Prostate gland (tissue), 2 donors: ENCODE measurements around the gene SLCO2B1.

Experiments used
- POLR2A ChIP-seq: fragments of 450-650 bp; IDR thresholded peaks from one replicate; pipeline ENCODE4 v1.6.1; 2016; ENCODE audit warnings: antibody characterized with exemption, mild to moderate bottlenecking
- POLR2AphosphoS5 ChIP-seq: sonication (generic); formaldehyde crosslinking; IDR thresholded peaks from one replicate; pipeline ENCODE4 v1.6.1; 2017; ENCODE audit warnings: antibody characterized with exemption
- TF ChIP-seq, protein P1 (sequence below), 4 experiments: fragments of 200-600 bp in 2 of 4; fragments of 450-650 bp in 2 of 4; sonication (generic) in 2 of 4; IDR thresholded peaks; 1 replicate in 3 of 4; 2 replicates in 1 of 4; pipeline ENCODE4 v1.5.1; 2016 to 2019; ENCODE audit warnings: antibody characterized with exemption in 4 of 4, mild to moderate bottlenecking in 2 of 4, moderate library complexity in 2 of 4

- TF ChIP-seq POLR2A, result no peak
- TF ChIP-seq, protein P1, sequence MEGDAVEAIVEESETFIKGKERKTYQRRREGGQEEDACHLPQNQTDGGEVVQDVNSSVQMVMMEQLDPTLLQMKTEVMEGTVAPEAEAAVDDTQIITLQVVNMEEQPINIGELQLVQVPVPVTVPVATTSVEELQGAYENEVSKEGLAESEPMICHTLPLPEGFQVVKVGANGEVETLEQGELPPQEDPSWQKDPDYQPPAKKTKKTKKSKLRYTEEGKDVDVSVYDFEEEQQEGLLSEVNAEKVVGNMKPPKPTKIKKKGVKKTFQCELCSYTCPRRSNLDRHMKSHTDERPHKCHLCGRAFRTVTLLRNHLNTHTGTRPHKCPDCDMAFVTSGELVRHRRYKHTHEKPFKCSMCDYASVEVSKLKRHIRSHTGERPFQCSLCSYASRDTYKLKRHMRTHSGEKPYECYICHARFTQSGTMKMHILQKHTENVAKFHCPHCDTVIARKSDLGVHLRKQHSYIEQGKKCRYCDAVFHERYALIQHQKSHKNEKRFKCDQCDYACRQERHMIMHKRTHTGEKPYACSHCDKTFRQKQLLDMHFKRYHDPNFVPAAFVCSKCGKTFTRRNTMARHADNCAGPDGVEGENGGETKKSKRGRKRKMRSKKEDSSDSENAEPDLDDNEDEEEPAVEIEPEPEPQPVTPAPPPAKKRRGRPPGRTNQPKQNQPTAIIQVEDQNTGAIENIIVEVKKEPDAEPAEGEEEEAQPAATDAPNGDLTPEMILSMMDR (IDR thresholded peaks at IDR 0.05), result no peak
- no peak for TF ChIP-seq POLR2AphosphoS5
Observed at GRCh38 chr11:75238595-75239440, 87.9 kb downstream of the SLCO2B1 start.
